HepG2 (cell line): Measurements from ENCODE around the gene DNAI2. TPM values are rescaled to one million over a fixed set of nuclear protein-coding genes. Genes with fewer than 3 reads are reported as not detected.

Experiments
- ERF ChIP-seq: IDR thresholded peaks from 2 replicates; pipeline ENCODE4 v1.6.1; 2018; ENCODE audit warnings: missing biosample characterization, missing genetic modification reagents
- PRMT3 ChIP-seq: sonication (generic); formaldehyde crosslinking; IDR thresholded peaks from 2 replicates; pipeline ENCODE4 v1.8.1; 2022; ENCODE audit warnings: low read depth, mild to moderate bottlenecking, moderate library complexity, missing genetic modification reagents, borderline replicate concordance
- SMARCE1 ChIP-seq: fragments of 450-650 bp; IDR thresholded peaks from 2 replicates; pipeline ENCODE4 v1.6.1; 2017; ENCODE audit warnings: borderline replicate concordance
- ZNF557 ChIP-seq: sonication (generic); formaldehyde crosslinking; IDR thresholded peaks from 2 replicates; pipeline ENCODE4 v1.4.0; 2020; ENCODE audit warnings: missing genetic modification reagents
- ZNF572 ChIP-seq: sonication (generic); formaldehyde crosslinking; IDR thresholded peaks from 2 replicates; pipeline ENCODE4 v1.5.1; 2020; ENCODE audit warnings: mild to moderate bottlenecking, missing genetic modification reagents
- polyA plus RNA-seq, 8 experiments: library from polyadenylated mRNA; depleted of rRNA in 3 of 8; stranded (reverse) in 7 of 8; unstranded in 1 of 8; fragments of >200 nt; fragmentation: Illumina TruSeq in 4 of 8; extraction: Trizol in 4 of 8; gene quantifications; 2 replicates each; pipeline versions ENCODE4 v1.2.1 to v1.2.3, GENCODE V29; 2011 to 2016; ENCODE audit warnings: low read depth in 4 of 8, missing spikeins in 1 of 8, mixed read lengths in 1 of 8; ENCODE audit not compliant: insufficient read depth in 1 of 8
- total RNA-seq, 5 experiments: library from RNA; depleted of rRNA; stranded (reverse); fragments of >200 nt; fragmentation: Illumina TruSeq; extraction: Trizol; gene quantifications; 2 replicates each; pipeline ENCODE4 v1.2.3, GENCODE V29; 2016; ENCODE audit warnings: low read depth in 1 of 5
- TF ChIP-seq, protein P1 (sequence below): sonication (generic); formaldehyde crosslinking; IDR thresholded peaks from 2 replicates; pipeline ENCODE4 v1.4.0; 2020; ENCODE audit warnings: low read depth, mild to moderate bottlenecking, missing genetic modification reagents
- TF ChIP-seq, protein P2 (sequence below): sonication (generic); formaldehyde crosslinking; IDR thresholded peaks from 2 replicates; pipeline ENCODE4 v1.8.1; 2023; ENCODE audit warnings: mild to moderate bottlenecking, missing genetic modification reagents
- TF ChIP-seq, protein P3 (sequence below): sonication (generic); formaldehyde crosslinking; IDR thresholded peaks from 2 replicates; pipeline ENCODE4 v1.9.0; 2022; ENCODE audit warnings: missing genetic modification reagents, mild to moderate bottlenecking, borderline replicate concordance
- TF ChIP-seq, protein P4 (sequence below): sonication (generic); formaldehyde crosslinking; IDR thresholded peaks from 2 replicates; pipeline ENCODE4 v1.5.0; 2020; ENCODE audit warnings: missing genetic modification reagents
- TF ChIP-seq, protein P5 (sequence below): sonication (generic); formaldehyde crosslinking; IDR thresholded peaks from 2 replicates; pipeline ENCODE4 v1.9.0; 2021; ENCODE audit warnings: missing genetic modification reagents, borderline replicate concordance
- TF ChIP-seq, protein P6 (sequence below): sonication (generic); formaldehyde crosslinking; IDR thresholded peaks from 2 replicates; pipeline ENCODE4 v1.4.0; 2020; ENCODE audit warnings: missing genetic modification reagents
- TF ChIP-seq, protein P7 (sequence below): sonication (generic); formaldehyde crosslinking; IDR thresholded peaks from 2 replicates; pipeline ENCODE4 v1.8.1; 2023; ENCODE audit warnings: mild to moderate bottlenecking, missing genetic modification reagents, borderline replicate concordance

Gene DNAI2
- total and polyA plus RNA-seq, 2 of the 13 experiments (the other 11 are each of a cell fraction or from before 2014, with no cell fraction given): not detected

DNA sequence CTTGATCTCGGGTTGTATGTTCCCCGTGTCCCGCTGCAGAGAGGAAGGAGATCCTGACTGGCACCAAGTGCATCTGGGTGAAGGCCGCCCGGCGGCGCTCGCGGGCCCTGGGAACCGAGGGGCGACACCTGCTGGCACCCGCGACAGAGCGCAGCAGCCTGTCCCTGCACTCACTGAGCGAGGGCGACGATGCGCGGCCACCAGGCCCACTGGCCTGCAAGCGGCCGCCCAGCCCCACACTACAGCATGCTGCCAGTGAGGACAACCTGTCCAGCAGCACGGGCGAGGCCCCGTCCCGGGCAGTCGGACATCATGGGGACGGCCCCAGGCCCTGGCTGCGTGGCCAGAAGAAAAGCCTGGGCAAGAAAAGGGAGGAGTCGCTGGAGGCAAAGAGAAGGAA is 80.1 kb downstream of the DNAI2 start (continued):
- TF ChIP-seq PRMT3 (CRISPR knock-in tag): no peak
- TF ChIP-seq, protein P1, sequence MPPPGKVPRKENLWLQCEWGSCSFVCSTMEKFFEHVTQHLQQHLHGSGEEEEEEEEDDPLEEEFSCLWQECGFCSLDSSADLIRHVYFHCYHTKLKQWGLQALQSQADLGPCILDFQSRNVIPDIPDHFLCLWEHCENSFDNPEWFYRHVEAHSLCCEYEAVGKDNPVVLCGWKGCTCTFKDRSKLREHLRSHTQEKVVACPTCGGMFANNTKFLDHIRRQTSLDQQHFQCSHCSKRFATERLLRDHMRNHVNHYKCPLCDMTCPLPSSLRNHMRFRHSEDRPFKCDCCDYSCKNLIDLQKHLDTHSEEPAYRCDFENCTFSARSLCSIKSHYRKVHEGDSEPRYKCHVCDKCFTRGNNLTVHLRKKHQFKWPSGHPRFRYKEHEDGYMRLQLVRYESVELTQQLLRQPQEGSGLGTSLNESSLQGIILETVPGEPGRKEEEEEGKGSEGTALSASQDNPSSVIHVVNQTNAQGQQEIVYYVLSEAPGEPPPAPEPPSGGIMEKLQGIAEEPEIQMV (CRISPR knock-in tag): 0 out of 2 replicates have a peak, but pooled peaks have one; percentile 51
- TF ChIP-seq, protein P2, sequence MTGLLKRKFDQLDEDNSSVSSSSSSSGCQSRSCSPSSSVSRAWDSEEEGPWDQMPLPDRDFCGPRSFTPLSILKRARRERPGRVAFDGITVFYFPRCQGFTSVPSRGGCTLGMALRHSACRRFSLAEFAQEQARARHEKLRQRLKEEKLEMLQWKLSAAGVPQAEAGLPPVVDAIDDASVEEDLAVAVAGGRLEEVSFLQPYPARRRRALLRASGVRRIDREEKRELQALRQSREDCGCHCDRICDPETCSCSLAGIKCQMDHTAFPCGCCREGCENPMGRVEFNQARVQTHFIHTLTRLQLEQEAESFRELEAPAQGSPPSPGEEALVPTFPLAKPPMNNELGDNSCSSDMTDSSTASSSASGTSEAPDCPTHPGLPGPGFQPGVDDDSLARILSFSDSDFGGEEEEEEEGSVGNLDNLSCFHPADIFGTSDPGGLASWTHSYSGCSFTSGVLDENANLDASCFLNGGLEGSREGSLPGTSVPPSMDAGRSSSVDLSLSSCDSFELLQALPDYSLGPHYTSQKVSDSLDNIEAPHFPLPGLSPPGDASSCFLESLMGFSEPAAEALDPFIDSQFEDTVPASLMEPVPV (CRISPR knock-in tag): peak; percentile 28; the same call in 1 of the 2 replicates
- TF ChIP-seq, protein P3, sequence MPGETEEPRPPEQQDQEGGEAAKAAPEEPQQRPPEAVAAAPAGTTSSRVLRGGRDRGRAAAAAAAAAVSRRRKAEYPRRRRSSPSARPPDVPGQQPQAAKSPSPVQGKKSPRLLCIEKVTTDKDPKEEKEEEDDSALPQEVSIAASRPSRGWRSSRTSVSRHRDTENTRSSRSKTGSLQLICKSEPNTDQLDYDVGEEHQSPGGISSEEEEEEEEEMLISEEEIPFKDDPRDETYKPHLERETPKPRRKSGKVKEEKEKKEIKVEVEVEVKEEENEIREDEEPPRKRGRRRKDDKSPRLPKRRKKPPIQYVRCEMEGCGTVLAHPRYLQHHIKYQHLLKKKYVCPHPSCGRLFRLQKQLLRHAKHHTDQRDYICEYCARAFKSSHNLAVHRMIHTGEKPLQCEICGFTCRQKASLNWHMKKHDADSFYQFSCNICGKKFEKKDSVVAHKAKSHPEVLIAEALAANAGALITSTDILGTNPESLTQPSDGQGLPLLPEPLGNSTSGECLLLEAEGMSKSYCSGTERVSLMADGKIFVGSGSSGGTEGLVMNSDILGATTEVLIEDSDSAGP: peak; percentile 77; the same call in 1 of the 2 replicates
- TF ChIP-seq, protein P4, sequence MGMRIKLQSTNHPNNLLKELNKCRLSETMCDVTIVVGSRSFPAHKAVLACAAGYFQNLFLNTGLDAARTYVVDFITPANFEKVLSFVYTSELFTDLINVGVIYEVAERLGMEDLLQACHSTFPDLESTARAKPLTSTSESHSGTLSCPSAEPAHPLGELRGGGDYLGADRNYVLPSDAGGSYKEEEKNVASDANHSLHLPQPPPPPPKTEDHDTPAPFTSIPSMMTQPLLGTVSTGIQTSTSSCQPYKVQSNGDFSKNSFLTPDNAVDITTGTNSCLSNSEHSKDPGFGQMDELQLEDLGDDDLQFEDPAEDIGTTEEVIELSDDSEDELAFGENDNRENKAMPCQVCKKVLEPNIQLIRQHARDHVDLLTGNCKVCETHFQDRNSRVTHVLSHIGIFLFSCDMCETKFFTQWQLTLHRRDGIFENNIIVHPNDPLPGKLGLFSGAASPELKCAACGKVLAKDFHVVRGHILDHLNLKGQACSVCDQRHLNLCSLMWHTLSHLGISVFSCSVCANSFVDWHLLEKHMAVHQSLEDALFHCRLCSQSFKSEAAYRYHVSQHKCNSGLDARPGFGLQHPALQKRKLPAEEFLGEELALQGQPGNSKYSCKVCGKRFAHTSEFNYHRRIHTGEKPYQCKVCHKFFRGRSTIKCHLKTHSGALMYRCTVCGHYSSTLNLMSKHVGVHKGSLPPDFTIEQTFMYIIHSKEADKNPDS (CRISPR knock-in tag): no peak
- 0 out of 2 replicates have a peak, but pooled peaks have one; percentile 20 for TF ChIP-seq ERF
- TF ChIP-seq ZNF557 (CRISPR knock-in tag): no peak
- TF ChIP-seq SMARCE1: no peak
- TF ChIP-seq, protein P5, sequence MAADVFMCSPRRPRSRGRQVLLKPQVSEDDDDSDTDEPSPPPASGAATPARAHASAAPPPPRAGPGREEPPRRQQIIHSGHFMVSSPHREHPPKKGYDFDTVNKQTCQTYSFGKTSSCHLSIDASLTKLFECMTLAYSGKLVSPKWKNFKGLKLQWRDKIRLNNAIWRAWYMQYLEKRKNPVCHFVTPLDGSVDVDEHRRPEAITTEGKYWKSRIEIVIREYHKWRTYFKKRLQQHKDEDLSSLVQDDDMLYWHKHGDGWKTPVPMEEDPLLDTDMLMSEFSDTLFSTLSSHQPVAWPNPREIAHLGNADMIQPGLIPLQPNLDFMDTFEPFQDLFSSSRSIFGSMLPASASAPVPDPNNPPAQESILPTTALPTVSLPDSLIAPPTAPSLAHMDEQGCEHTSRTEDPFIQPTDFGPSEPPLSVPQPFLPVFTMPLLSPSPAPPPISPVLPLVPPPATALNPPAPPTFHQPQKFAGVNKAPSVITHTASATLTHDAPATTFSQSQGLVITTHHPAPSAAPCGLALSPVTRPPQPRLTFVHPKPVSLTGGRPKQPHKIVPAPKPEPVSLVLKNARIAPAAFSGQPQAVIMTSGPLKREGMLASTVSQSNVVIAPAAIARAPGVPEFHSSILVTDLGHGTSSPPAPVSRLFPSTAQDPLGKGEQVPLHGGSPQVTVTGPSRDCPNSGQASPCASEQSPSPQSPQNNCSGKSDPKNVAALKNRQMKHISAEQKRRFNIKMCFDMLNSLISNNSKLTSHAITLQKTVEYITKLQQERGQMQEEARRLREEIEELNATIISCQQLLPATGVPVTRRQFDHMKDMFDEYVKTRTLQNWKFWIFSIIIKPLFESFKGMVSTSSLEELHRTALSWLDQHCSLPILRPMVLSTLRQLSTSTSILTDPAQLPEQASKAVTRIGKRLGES (CRISPR knock-in tag): no peak
- no peak for TF ChIP-seq ZNF572 (CRISPR knock-in tag)
- TF ChIP-seq, protein P6, sequence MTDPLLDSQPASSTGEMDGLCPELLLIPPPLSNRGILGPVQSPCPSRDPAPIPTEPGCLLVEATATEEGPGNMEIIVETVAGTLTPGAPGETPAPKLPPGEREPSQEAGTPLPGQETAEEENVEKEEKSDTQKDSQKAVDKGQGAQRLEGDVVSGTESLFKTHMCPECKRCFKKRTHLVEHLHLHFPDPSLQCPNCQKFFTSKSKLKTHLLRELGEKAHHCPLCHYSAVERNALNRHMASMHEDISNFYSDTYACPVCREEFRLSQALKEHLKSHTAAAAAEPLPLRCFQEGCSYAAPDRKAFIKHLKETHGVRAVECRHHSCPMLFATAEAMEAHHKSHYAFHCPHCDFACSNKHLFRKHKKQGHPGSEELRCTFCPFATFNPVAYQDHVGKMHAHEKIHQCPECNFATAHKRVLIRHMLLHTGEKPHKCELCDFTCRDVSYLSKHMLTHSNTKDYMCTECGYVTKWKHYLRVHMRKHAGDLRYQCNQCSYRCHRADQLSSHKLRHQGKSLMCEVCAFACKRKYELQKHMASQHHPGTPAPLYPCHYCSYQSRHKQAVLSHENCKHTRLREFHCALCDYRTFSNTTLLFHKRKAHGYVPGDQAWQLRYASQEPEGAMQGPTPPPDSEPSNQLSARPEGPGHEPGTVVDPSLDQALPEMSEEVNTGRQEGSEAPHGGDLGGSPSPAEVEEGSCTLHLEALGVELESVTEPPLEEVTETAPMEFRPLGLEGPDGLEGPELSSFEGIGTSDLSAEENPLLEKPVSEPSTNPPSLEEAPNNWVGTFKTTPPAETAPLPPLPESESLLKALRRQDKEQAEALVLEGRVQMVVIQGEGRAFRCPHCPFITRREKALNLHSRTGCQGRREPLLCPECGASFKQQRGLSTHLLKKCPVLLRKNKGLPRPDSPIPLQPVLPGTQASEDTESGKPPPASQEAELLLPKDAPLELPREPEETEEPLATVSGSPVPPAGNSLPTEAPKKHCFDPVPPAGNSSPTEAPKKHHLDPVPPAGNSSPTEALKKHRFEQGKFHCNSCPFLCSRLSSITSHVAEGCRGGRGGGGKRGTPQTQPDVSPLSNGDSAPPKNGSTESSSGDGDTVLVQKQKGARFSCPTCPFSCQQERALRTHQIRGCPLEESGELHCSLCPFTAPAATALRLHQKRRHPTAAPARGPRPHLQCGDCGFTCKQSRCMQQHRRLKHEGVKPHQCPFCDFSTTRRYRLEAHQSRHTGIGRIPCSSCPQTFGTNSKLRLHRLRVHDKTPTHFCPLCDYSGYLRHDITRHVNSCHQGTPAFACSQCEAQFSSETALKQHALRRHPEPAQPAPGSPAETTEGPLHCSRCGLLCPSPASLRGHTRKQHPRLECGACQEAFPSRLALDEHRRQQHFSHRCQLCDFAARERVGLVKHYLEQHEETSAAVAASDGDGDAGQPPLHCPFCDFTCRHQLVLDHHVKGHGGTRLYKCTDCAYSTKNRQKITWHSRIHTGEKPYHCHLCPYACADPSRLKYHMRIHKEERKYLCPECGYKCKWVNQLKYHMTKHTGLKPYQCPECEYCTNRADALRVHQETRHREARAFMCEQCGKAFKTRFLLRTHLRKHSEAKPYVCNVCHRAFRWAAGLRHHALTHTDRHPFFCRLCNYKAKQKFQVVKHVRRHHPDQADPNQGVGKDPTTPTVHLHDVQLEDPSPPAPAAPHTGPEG (CRISPR knock-in tag): no peak
- TF ChIP-seq, protein P7, sequence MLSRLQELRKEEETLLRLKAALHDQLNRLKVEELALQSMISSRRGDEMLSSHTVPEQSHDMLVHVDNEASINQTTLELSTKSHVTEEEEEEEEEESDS (CRISPR knock-in tag): no peak
